ENCODE measurements around the gene PATE4.

The PATE4 gene

DNA sequence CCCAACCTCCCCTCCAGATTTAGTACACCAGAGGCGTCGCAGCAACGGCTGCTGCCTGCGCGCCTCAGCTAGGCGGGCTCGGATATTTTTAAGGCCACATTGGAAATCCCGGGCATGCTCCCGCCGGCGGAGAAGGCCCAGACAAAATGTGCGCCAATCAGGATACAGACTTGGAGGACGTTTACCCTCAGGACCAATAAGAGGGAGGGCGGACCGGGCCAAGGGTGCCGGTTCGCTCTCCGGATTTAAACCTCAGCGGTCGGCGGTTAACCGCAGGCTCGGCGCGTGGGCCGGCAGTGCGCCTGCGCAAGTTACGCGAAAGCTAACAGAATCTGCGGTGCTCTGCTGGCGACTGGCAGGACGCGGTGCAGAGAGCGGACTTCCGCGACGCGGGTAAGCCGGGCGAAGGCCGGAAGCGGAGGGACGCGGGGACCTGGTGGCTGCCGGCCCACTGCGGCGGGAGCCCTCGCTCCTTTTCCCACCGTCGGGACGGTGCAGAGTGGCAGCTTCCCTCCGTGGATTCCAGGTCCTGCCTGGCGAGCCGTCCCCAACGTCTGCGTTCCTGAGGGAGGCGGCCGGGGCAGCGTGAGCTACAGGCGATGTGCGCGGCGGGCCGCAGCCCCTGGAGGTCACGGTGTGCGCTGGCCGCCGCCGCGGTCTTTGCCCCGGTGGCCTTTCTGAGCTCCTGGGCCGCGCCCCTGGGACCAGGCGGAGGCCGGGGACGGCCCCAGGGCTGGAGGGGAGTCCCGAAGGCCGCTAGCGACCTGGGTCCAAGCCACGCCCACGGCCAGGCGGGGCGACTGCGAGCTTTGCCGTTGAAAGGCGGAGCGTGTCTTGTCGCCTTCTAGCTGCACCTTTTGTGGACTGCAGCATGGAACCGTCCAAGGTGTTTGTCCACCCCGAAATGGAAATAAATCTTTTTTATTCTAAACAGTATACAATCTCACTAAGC lies 54.5 kb downstream of the PATE4 start, which contains the start of gene HYLS1:
Gene HYLS1, plus strand, starts transcription at position 296 of the 952 bp plus-strand sequence. CDS start 11,701 bp downstream, outside the sequence.
- peak; percentile 88 to 96 for DNase-seq
